RWPE2 (cell line): ENCODE data around the gene SLC39A11.

Experiments used
- ATAC-seq: fragments of 200-7000 bp; cut with Tn5 transposase; 3 replicates; pipeline ENCODE4 v1.9.1; 2021; ENCODE audit warnings: low read depth
- DNase-seq: peaks from one replicate; pipeline ENCODE4 v3.0.0-alpha.2; 2020; ENCODE audit warnings: low spot score
- H3K27ac ChIP-seq: fragments of 450-650 bp; 2 replicates; pipeline ENCODE4 v1.5.1; 2017; ENCODE audit warnings: mild to moderate bottlenecking; ENCODE audit not compliant: poor library complexity, severe bottlenecking
- H3K27me3 ChIP-seq: fragments of 250-450 bp; sonication (Bioruptor Pico); 2 replicates; pipeline ENCODE4 v1.5.1; 2021; ENCODE audit warnings: mild to moderate bottlenecking, moderate library complexity; ENCODE audit not compliant: insufficient read depth, poor library complexity, severe bottlenecking
- H3K36me3 ChIP-seq: fragments of 250-450 bp; sonication (Bioruptor Pico); 2 replicates; pipeline ENCODE4 v1.5.1; 2020; ENCODE audit warnings: low read depth, mild to moderate bottlenecking, moderate library complexity
- H3K4me1 ChIP-seq: fragments of 250-450 bp; sonication (Bioruptor Pico); 2 replicates; pipeline ENCODE4 v1.5.1; 2021; ENCODE audit warnings: mild to moderate bottlenecking, moderate library complexity; ENCODE audit not compliant: insufficient read depth, poor library complexity, severe bottlenecking
- H3K4me3 ChIP-seq: fragments of 250-450 bp; sonication (Bioruptor Pico); 2 replicates; pipeline ENCODE4 v1.5.1; 2021; ENCODE audit warnings: mild to moderate bottlenecking, moderate library complexity; ENCODE audit not compliant: severe bottlenecking
- H3K9me3 ChIP-seq: fragments of 250-450 bp; sonication (Bioruptor Pico); 2 replicates; pipeline ENCODE4 v1.5.1; 2021; ENCODE audit warnings: mild to moderate bottlenecking, moderate library complexity; ENCODE audit not compliant: severe bottlenecking
- TF ChIP-seq, protein P1 (sequence below): fragments of 450-650 bp; IDR thresholded peaks from one replicate; pipeline ENCODE4 v1.5.1; 2017; ENCODE audit warnings: mild to moderate bottlenecking, moderate library complexity; ENCODE audit not compliant: poor library complexity, severe bottlenecking

SLC39A11 gene

DNA sequence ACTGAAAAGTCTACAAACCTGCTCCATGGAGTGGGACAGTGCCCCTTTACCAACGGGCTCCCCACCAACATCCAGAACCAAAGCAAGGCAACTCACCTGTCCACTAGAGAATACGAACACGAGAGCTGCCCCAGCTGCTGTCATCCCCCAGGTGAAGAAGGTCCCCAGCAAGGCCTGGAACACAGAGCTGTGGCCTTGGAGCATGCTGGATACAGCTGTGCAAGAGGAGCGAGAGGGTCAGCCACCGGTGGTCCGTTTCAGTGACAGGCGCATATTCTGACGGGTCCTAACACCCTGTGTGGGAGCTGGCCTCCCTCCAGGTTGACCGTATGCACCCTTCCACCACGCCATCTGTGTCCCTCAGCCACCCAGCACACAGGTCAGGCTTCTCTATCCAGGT lies 3.9 kb downstream of the SLC39A11 start:
- Histone ChIP-seq H3K27ac (no peak overlapping the region), H3K4me3 (no peak overlapping the region), H3K27me3 (no peaks in the 10 kb centered on the region), H3K36me3 (peaks cover 6% of the 10 kb centered on the region), H3K9me3 (no peaks in the 10 kb centered on the region), H3K4me1 (no peaks in the 10 kb centered on the region)
- TF ChIP-seq, protein P1, sequence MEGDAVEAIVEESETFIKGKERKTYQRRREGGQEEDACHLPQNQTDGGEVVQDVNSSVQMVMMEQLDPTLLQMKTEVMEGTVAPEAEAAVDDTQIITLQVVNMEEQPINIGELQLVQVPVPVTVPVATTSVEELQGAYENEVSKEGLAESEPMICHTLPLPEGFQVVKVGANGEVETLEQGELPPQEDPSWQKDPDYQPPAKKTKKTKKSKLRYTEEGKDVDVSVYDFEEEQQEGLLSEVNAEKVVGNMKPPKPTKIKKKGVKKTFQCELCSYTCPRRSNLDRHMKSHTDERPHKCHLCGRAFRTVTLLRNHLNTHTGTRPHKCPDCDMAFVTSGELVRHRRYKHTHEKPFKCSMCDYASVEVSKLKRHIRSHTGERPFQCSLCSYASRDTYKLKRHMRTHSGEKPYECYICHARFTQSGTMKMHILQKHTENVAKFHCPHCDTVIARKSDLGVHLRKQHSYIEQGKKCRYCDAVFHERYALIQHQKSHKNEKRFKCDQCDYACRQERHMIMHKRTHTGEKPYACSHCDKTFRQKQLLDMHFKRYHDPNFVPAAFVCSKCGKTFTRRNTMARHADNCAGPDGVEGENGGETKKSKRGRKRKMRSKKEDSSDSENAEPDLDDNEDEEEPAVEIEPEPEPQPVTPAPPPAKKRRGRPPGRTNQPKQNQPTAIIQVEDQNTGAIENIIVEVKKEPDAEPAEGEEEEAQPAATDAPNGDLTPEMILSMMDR = no peak
- DNase-seq = no peak
- no peak for ATAC-seq

- Histone ChIP-seq H3K27ac (no peak overlapping the region), H3K9me3 (no peaks in the 10 kb centered on the region), H3K27me3 (no peaks in the 10 kb centered on the region), H3K36me3 (peaks cover 9% of the 10 kb centered on the region), H3K4me1 (no peaks in the 10 kb centered on the region), H3K4me3 (no peak overlapping the region)
- TF ChIP-seq, protein P1 = no peak
- DNase-seq = no peak
- no peak for ATAC-seq
These were observed 9.1 kb downstream of the SLC39A11 start for GRCh38 chr17:73083432-73083831.

GRCh38 chr17:73074566-73074965 lies 17.9 kb downstream of the SLC39A11 start:
- Histone ChIP-seq H3K9me3 (no peaks in the 10 kb centered on the region), H3K4me1 (no peaks in the 10 kb centered on the region), H3K27me3 (no peaks in the 10 kb centered on the region), H3K4me3 (no peak overlapping the region), H3K36me3 (no peaks in the 10 kb centered on the region), H3K27ac (no peak overlapping the region)
- ATAC-seq (no peak), DNase-seq (no peak)
- TF ChIP-seq, protein P1 = no peak

GRCh38 chr17:73072219-73072962 lies 20.1 kb downstream of the SLC39A11 start:
- H3K27me3 ChIP-seq = no peaks in the 10 kb centered on the region
- no peak for ATAC-seq
- H3K4me1 ChIP-seq = peaks cover 7% of the 10 kb centered on the region
- H3K36me3 ChIP-seq = no peaks in the 10 kb centered on the region
- no peak overlapping the region for H3K27ac ChIP-seq
- H3K9me3 ChIP-seq = no peaks in the 10 kb centered on the region
- no peak for DNase-seq
- no peak overlapping the region for H3K4me3 ChIP-seq
- TF ChIP-seq, protein P1 = no peak
